ENCODE data around the gene PIK3R6. TPM values are rescaled to one million over a fixed set of nuclear protein-coding genes. Genes with fewer than 3 reads are reported as not detected.

Gene PIK3R6
- total and polyA plus RNA-seq, 2 of the 4 experiments (the other 2 are of a cell fraction): not detected

- Histone ChIP-seq H3K79me1 (ENCODE audit: low read depth in 1 of 2, low read length in 2 of 2) (no peaks in the 10 kb centered on the region), H2AFZ (replicated peaks; ENCODE audit: low read length, poor library complexity) (no peak overlapping the region), H3K36me3 (ENCODE audit: control insufficient read depth, insufficient read depth, low read length) (no peaks in the 10 kb centered on the region), H3K4me1 (ENCODE audit: control insufficient read depth, insufficient read depth, low read length) (no peaks in the 10 kb centered on the region), H3K23ac (ENCODE audit: low read depth, low read length) (no peak overlapping the region), H3K4me3 (ENCODE audit: insufficient read depth, low read depth, low read length) (no peak overlapping the region), H3K4ac (ENCODE audit: low read depth, low read length) (no peak overlapping the region), H3K9me1 (ENCODE audit: insufficient read depth, low read length) (no peaks in the 10 kb centered on the region), H3K9me3 (ENCODE audit: control insufficient read depth, insufficient read depth, low read length) (no peaks in the 10 kb centered on the region; the same call in 1 of the 2 replicates), H2BK15ac (ENCODE audit: low read depth, low read length) (no peak overlapping the region), H3K14ac (replicated peaks; ENCODE audit: low read depth, low read length) (no peak overlapping the region), H4K8ac (ENCODE audit: low read depth in 2 of 2, low read length in 2 of 2) (no peak overlapping the region), H2AK5ac (ENCODE audit: low read depth, low read length) (no peak overlapping the region), H3K9ac (ENCODE audit: low read depth, low read length) (no peak overlapping the region), H3K18ac (ENCODE audit: low read depth, low read length) (no peak overlapping the region), H4K91ac (ENCODE audit: insufficient read depth, low read depth, low read length) (no peak overlapping the region), H3K27me3 (ENCODE audit: control insufficient read depth, insufficient read depth, low read length) (no peaks in the 10 kb centered on the region), H2BK5ac (ENCODE audit: low read depth, low read length, poor library complexity, severe bottlenecking) (no peak overlapping the region), H3K4me2 (ENCODE audit: low read depth, low read length) (no peak overlapping the region), H3K56ac (ENCODE audit: extremely low read depth, insufficient read depth, low read length) (no peak overlapping the region), H2BK120ac (ENCODE audit: low read depth, low read length) (no peak overlapping the region), H4K5ac (ENCODE audit: low read depth, low read length) (no peak overlapping the region), H2AK9ac (replicated peaks; ENCODE audit: low read depth, low read length, poor library complexity) (no peak overlapping the region), H2BK20ac (ENCODE audit: low read depth, low read length) (no peak overlapping the region), H3K27ac (ENCODE audit: insufficient read depth, low read length) (no peak overlapping the region), H4K20me1 (ENCODE audit: insufficient read depth, low read length) (no peaks in the 10 kb centered on the region)
- ATAC-seq (ENCODE audit: low read depth) (no peak), DNase-seq (no peak)
- dilution Hi-C loops (cut with HindIII; ENCODE audit: low sequenced_read_pairs, unreplicated experiment) (no loop called here), intact Hi-C loops (cut with micrococcal nuclease) (no loop called here), in situ Hi-C loops (cut with MboI; ENCODE audit: low sequenced_read_pairs) (no loop called here)
- no TSS peak for BruUV-seq (replicated peaks)
- ChIA-PET POLR2A (ENCODE audit: unreplicated experiment) (no interaction called here), CTCF (interaction anchor here (1.0 kb wide), 1 partner anchor 11 kb away, joined by 3 read pairs; no protein-coding TSS in a partner anchor)
- WGBS, 2 experiments (ENCODE audit: extremely low coverage in 2 of 2, insufficient read length in 1 of 2): no CpG with 5 or more reads among the region's 7 CpGs
- no peak for TF ChIP-seq CEBPB (IDR thresholded peaks at IDR 0.05; ENCODE audit: low read depth, low read length)
- no peak for TF ChIP-seq MAZ (IDR thresholded peaks at IDR 0.05; ENCODE audit: borderline replicate concordance, low read depth, low read length)
- no peak for TF ChIP-seq RAD21 (IDR thresholded peaks at IDR 0.05; ENCODE audit: low read length)
- no peak for TF ChIP-seq NFE2L2 (IDR thresholded peaks at IDR 0.05; ENCODE audit: low read depth, low read length)
- no peak for TF ChIP-seq RFX5 (IDR thresholded peaks at IDR 0.05; ENCODE audit: low read depth, low read length)
- TF ChIP-seq, protein P1, sequence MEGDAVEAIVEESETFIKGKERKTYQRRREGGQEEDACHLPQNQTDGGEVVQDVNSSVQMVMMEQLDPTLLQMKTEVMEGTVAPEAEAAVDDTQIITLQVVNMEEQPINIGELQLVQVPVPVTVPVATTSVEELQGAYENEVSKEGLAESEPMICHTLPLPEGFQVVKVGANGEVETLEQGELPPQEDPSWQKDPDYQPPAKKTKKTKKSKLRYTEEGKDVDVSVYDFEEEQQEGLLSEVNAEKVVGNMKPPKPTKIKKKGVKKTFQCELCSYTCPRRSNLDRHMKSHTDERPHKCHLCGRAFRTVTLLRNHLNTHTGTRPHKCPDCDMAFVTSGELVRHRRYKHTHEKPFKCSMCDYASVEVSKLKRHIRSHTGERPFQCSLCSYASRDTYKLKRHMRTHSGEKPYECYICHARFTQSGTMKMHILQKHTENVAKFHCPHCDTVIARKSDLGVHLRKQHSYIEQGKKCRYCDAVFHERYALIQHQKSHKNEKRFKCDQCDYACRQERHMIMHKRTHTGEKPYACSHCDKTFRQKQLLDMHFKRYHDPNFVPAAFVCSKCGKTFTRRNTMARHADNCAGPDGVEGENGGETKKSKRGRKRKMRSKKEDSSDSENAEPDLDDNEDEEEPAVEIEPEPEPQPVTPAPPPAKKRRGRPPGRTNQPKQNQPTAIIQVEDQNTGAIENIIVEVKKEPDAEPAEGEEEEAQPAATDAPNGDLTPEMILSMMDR (conservative IDR thresholded peaks at IDR 0.05; ENCODE audit: low read depth, low read length): no peak
- no peak for TF ChIP-seq SMC3 (IDR thresholded peaks at IDR 0.05; ENCODE audit: low read depth, low read length)
- no peak for TF ChIP-seq ELK1 (IDR thresholded peaks at IDR 0.05; ENCODE audit: borderline replicate concordance, low read depth, low read length)
- TF ChIP-seq MAFK (IDR thresholded peaks at IDR 0.05; ENCODE audit: low read depth, low read length): no peak
- no peak for TF ChIP-seq BHLHE40 (IDR thresholded peaks at IDR 0.05; ENCODE audit: low read depth, low read length)
- TF ChIP-seq, protein P2, sequence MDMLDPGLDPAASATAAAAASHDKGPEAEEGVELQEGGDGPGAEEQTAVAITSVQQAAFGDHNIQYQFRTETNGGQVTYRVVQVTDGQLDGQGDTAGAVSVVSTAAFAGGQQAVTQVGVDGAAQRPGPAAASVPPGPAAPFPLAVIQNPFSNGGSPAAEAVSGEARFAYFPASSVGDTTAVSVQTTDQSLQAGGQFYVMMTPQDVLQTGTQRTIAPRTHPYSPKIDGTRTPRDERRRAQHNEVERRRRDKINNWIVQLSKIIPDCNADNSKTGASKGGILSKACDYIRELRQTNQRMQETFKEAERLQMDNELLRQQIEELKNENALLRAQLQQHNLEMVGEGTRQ (IDR thresholded peaks at IDR 0.05; ENCODE audit: low read depth, low read length): no peak
- no peak for TF ChIP-seq MXI1 (IDR thresholded peaks at IDR 0.05; ENCODE audit: borderline replicate concordance, low read depth, low read length)
- no peak for TF ChIP-seq RCOR1 (IDR thresholded peaks at IDR 0.05; ENCODE audit: insufficient replicate concordance, low read length)
- TF ChIP-seq CHD1 (IDR thresholded peaks at IDR 0.05; ENCODE audit: low read depth, low read length): no peak
- TF ChIP-seq FOS (IDR thresholded peaks at IDR 0.05; ENCODE audit: low read depth, low read length): no peak
- no peak for TF ChIP-seq POLR2A (IDR thresholded peaks at IDR 0.05; ENCODE audit: low read depth, low read length)
These were observed 36.1 kb downstream of the PIK3R6 start for GRCh38 chr17:8831234-8831849.
